Cardiac fibroblast (primary cell): ENCODE measurements around the gene CTSS.
A peak's percentile ranks its signal among the peaks of the same experiment; 100 is the strongest.

Experiments
- DNase-seq, 2 donors: peaks; one replicate each; pipeline versions ENCODE4 v3.0.0 to v3.0.0-alpha.2; 2010; ENCODE audit warnings: low read depth in 2 of 2
- H3K4me3 ChIP-seq, 2 donors: replicated peaks in 1 of 2; 1 replicate in 1 of 2; 2 replicates in 1 of 2; pipeline ENCODE4 v1.5.1; 2011; ENCODE audit warnings: low read depth in 2 of 2, low read length in 2 of 2, mild to moderate bottlenecking in 2 of 2, moderate library complexity in 1 of 2
- CTCF ChIP-seq: IDR thresholded peaks from one replicate; pipeline ENCODE4 v1.5.1; 2011; ENCODE audit warnings: low read depth, mild to moderate bottlenecking, low read length, inconsistent platforms

Gene CTSS

DNA sequence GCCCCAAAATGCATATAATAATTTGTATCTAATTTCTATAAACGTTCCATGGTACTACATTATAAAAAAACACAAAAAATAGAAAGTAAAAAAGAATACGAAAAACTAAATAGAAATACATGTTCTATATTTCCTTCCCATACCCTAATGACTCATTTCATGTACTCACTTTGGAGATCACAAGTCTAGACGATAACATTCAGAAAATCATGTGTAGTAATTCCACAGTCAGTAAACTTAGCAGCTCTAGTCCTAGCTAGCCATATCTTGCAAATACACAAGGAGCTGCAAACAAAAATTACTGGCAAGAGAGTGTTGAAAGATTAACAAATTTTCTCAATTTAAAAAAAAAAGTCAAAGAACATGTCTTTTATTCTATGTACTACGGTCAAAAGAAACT lies 70.0 kb downstream of the CTSS start:
- peak in 1 of 2 donors; percentile 25 for DNase-seq
- TF ChIP-seq CTCF: no peak
- H3K4me3 ChIP-seq: no peak overlapping the region

DNA sequence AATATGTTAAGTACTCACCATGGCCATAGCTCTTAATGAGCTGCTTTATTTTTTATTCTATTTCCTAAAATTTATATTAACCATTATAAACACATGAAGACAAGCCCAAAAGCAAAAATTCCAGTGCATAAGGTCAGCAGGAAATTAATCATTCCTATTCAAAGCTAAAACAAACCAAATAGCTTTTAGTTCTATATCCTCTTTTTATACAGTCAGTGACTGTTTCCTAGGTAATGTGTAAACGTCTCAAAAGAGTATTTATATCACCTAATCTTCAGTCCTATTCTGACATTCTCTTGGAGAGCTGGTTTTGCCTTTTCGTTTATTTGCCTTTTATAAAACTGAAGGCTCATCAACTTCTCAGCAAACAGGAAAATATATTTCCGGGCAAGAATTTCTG lies 72.9 kb downstream of the CTSS start:
- H3K4me3 ChIP-seq: no peak overlapping the region
- TF ChIP-seq CTCF: no peak
- DNase-seq: peak; percentile 6 to 47

- DNase-seq: peak in 1 of 2 donors; percentile 9
- no peak overlapping the region for H3K4me3 ChIP-seq
- TF ChIP-seq CTCF: no peak
Measured at GRCh38 chr1:150688763-150689162, 76.8 kb downstream of the CTSS start.

- TF ChIP-seq CTCF: no peak
- no peak for DNase-seq
- H3K4me3 ChIP-seq: no peak overlapping the region
Measured at GRCh38 chr1:150686275-150686674, 79.3 kb downstream of the CTSS start.

GRCh38 chr1:150683914-150684313 lies 81.7 kb downstream of the CTSS start:
- DNase-seq: no peak
- no peak overlapping the region for H3K4me3 ChIP-seq
- no peak for TF ChIP-seq CTCF
